GM23338 (cell line): ENCODE measurements around the gene HMG20B. TPM values are rescaled to one million over a fixed set of nuclear protein-coding genes. Genes with fewer than 3 reads are reported as not detected.
A peak's percentile ranks its signal among the peaks of the same experiment; 100 is the strongest.

Experiments
- ATAC-seq: fragments of 200-7000 bp; cut with Tn5 transposase; 3 replicates; pipeline ENCODE4 v1.9.1; 2020
- DNase-seq: peaks from one replicate; pipeline ENCODE4 v3.0.0-alpha.2; 2015; ENCODE audit warnings: low spot score
- H2AFZ ChIP-seq: fragments of 200-600 bp; sonication (generic); 2 replicates; pipeline ENCODE4 v1.8.0; 2016; ENCODE audit warnings: antibody characterized with exemption, mild to moderate bottlenecking, moderate library complexity
- H3F3A ChIP-seq: fragments of 200-600 bp; sonication (generic); replicated peaks from 2 replicates; pipeline ENCODE4 v1.8.0; 2017; ENCODE audit warnings: antibody characterized with exemption, mixed run types, low read depth
- H3K27ac ChIP-seq: fragments of 200-600 bp; sonication (generic); 2 replicates; pipeline ENCODE4 v1.6.1; 2016; ENCODE audit warnings: low read depth
- H3K27me3 ChIP-seq: fragments of 200-600 bp; sonication (generic); 2 replicates; pipeline ENCODE4 v1.8.0; 2016; ENCODE audit warnings: mild to moderate bottlenecking, mixed run types, moderate library complexity; ENCODE audit not compliant: insufficient read depth
- H3K36me3 ChIP-seq: fragments of 200-600 bp; sonication (generic); 2 replicates; pipeline ENCODE4 v1.8.0; 2016; ENCODE audit warnings: mild to moderate bottlenecking; ENCODE audit not compliant: insufficient read depth
- H3K4me1 ChIP-seq: fragments of 200-600 bp; sonication (generic); 2 replicates; pipeline ENCODE4 v1.8.0; 2016; ENCODE audit warnings: mild to moderate bottlenecking, moderate library complexity; ENCODE audit not compliant: insufficient read depth
- H3K4me2 ChIP-seq: fragments of 200-600 bp; sonication (generic); 2 replicates; pipeline ENCODE4 v1.7.1; 2017; ENCODE audit warnings: mixed run types
- H3K4me3 ChIP-seq: fragments of 200-600 bp; sonication (generic); 2 replicates; pipeline ENCODE4 v1.6.1; 2016; ENCODE audit warnings: mixed run types
- H3K79me2 ChIP-seq: fragments of 200-600 bp; sonication (generic); replicated peaks from 2 replicates; pipeline ENCODE4 v1.8.0; 2017; ENCODE audit warnings: mild to moderate bottlenecking; ENCODE audit not compliant: insufficient read depth
- H3K9me2 ChIP-seq: fragments of 200-600 bp; sonication (generic); 2 replicates; pipeline ENCODE4 v1.8.0; 2017; ENCODE audit not compliant: insufficient read depth
- H4K20me1 ChIP-seq: fragments of 200-600 bp; sonication (generic); replicated peaks from 2 replicates; pipeline ENCODE4 v1.8.0; 2017; ENCODE audit warnings: mild to moderate bottlenecking; ENCODE audit not compliant: insufficient read depth
- H3K27ac Mint-ChIP-seq: 2 replicates; pipeline ENCODE4 v1.8.0; 2020; ENCODE audit warnings: inconsistent platforms, mild to moderate bottlenecking, moderate library complexity, mixed read lengths
- H3K27me3 Mint-ChIP-seq: 3 replicates; pipeline ENCODE4 v1.8.0; 2022; ENCODE audit warnings: low read depth, mild to moderate bottlenecking, moderate library complexity, mixed read lengths, inconsistent platforms; ENCODE audit not compliant: insufficient read depth, poor library complexity
- H3K36me3 Mint-ChIP-seq: 3 replicates; pipeline ENCODE4 v1.8.0; 2021; ENCODE audit warnings: low read depth, mild to moderate bottlenecking, inconsistent platforms, moderate library complexity, mixed read lengths
- H3K4me1 Mint-ChIP-seq: 3 replicates; pipeline ENCODE4 v1.8.0; 2020; ENCODE audit warnings: mild to moderate bottlenecking, inconsistent platforms, mixed read lengths
- H3K4me3 Mint-ChIP-seq: 3 replicates; pipeline ENCODE4 v1.8.0; 2021; ENCODE audit warnings: moderate library complexity, mild to moderate bottlenecking, inconsistent platforms, mixed read lengths
- H3K9me3 Mint-ChIP-seq: 3 replicates; pipeline ENCODE4 v1.8.0; 2020; ENCODE audit warnings: moderate library complexity, mild to moderate bottlenecking, inconsistent platforms, mixed read lengths
- CREB1 ChIP-seq: fragments of 250-450 bp; sonication (Bioruptor Pico); IDR thresholded peaks from 2 replicates; pipeline ENCODE4 v1.5.0; 2020; ENCODE audit warnings: low read depth, mild to moderate bottlenecking, moderate library complexity
- EZH2phosphoT487 ChIP-seq: fragments of 200-600 bp; sonication (generic); IDR thresholded peaks from one replicate; pipeline ENCODE4 v1.8.1; 2018; ENCODE audit warnings: antibody characterized with exemption; ENCODE audit not compliant: unreplicated experiment
- JUNB ChIP-seq: IDR thresholded peaks from one replicate; pipeline ENCODE4 v1.6.1; 2016; ENCODE audit warnings: antibody characterized with exemption; ENCODE audit not compliant: unreplicated experiment
- POLR2AphosphoS5 ChIP-seq: IDR thresholded peaks from 2 replicates; pipeline ENCODE4 v1.6.1; 2016; ENCODE audit warnings: antibody characterized with exemption, low read depth
- STAT1 ChIP-seq: IDR thresholded peaks from one replicate; pipeline ENCODE4 v1.6.1; 2016; ENCODE audit warnings: antibody characterized with exemption; ENCODE audit not compliant: unreplicated experiment
- ZNF114 ChIP-seq: fragments of 250-450 bp; sonication (Bioruptor Pico); IDR thresholded peaks from 2 replicates; pipeline ENCODE4 v1.5.0; 2020; ENCODE audit warnings: mild to moderate bottlenecking, moderate library complexity
- ZNF331 ChIP-seq: fragments of 250-450 bp; sonication (Bioruptor Pico); IDR thresholded peaks from 2 replicates; pipeline ENCODE4 v1.5.0; 2020; ENCODE audit warnings: low read depth, mild to moderate bottlenecking, moderate library complexity
- polyA plus RNA-seq: library from polyadenylated mRNA; unstranded; fragments of >200 nt; fragmentation: Nextera tagmentation; extraction: Ambion mirVana; gene quantifications from 2 replicates; pipeline ENCODE4 v1.2.1, GENCODE V29; 2016
- total RNA-seq: library from RNA; depleted of rRNA; stranded (reverse); fragments of >200 nt; shearing (Covaris generic); gene quantifications from 2 replicates; pipeline ENCODE4 v1.2.3, GENCODE V29; 2014
- TF ChIP-seq, protein P1 (sequence below): fragments of 250-450 bp; sonication (Bioruptor Pico); IDR thresholded peaks from 2 replicates; pipeline ENCODE4 v1.5.0; 2020; ENCODE audit warnings: mild to moderate bottlenecking, moderate library complexity

HMG20B gene
- total and polyA plus RNA-seq, 2 experiments from 2014 or later, result 74.1 to 130 TPM

- Mint-ChIP-seq H3K9me3 (no peaks in the 10 kb centered on the region; the same call in 2 of the 3 replicates), H3K4me1 (peaks cover 12% of the 10 kb centered on the region), H3K27ac (0 out of 2 replicates have a peak overlapping the region, but pooled peaks have one; percentile 48), H3K36me3 (peaks cover 12% of the 10 kb centered on the region), H3K27me3 (peaks cover 9% of the 10 kb centered on the region), H3K4me3 (no peak overlapping the region)
- H3K4me3 ChIP-seq, result no peak overlapping the region
- H3K79me2 ChIP-seq, result peaks cover 10% of the 10 kb centered on the region; the same call in 1 of the 2 replicates
- DNase-seq (no peak), ATAC-seq (no peak)
- TF ChIP-seq CREB1 (CRISPR knock-in tag), result no peak
- no peaks in the 10 kb centered on the region for H3K27me3 ChIP-seq
- H3K9me2 ChIP-seq, result no peaks in the 10 kb centered on the region
- H2AFZ ChIP-seq, result no peak overlapping the region
- no peak overlapping the region for H3K4me2 ChIP-seq
- H4K20me1 ChIP-seq, result no peaks in the 10 kb centered on the region; the same call in 1 of the 2 replicates
- H3K27ac ChIP-seq, result no peak overlapping the region
- peaks cover 2% of the 10 kb centered on the region; the same call in 1 of the 2 replicates for H3K4me1 ChIP-seq
- H3F3A ChIP-seq, result no peaks in the 10 kb centered on the region
- no peaks in the 10 kb centered on the region for H3K36me3 ChIP-seq
Observed at GRCh38 chr19:3524078-3524842, 48.5 kb upstream of the HMG20B start.

DNA sequence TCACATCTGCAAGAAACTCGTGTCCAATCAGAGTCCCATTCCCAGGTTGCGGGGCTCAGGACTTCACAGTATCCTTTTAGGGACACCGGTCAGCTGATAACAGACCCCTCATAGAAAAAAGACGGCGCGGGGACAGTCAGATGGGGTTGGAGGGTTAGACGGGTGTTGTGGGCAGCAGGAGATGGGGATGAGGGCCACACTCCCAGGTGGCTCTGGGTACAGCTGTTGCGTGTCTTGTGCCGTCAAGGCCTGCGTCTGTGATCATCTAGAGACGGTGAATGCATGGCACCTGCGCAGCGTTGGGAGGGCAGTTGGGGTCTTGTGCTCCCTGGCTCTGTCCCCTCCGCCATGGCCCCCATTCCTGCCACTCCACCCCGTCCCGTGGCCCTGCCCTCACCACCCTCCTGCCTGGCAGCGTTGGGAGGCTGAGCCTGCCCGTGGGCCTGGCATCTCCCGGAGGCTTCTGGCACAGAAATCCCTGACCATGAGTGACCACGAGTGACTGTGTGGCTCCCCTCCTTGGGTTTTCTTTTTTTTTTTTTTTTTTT is 47.8 kb upstream of the HMG20B start:
- H3K36me3 Mint-ChIP-seq, result peaks cover 12% of the 10 kb centered on the region
- Histone ChIP-seq H2AFZ (no peak overlapping the region), H3K9me2 (no peaks in the 10 kb centered on the region), H3K27ac (no peak overlapping the region), H3K4me1 (no peaks in the 10 kb centered on the region; the same call in 1 of the 2 replicates), H3K27me3 (no peaks in the 10 kb centered on the region), H3K36me3 (no peaks in the 10 kb centered on the region), H4K20me1 (no peaks in the 10 kb centered on the region; the same call in 1 of the 2 replicates), H3K79me2 (peaks cover 10% of the 10 kb centered on the region; the same call in 1 of the 2 replicates), H3K4me3 (no peak overlapping the region), H3F3A (no peaks in the 10 kb centered on the region), H3K4me2 (no peak overlapping the region)
- ATAC-seq (no peak), DNase-seq (no peak)
- no peak overlapping the region for H3K27ac Mint-ChIP-seq
- peaks cover 9% of the 10 kb centered on the region for H3K27me3 Mint-ChIP-seq
- no peaks in the 10 kb centered on the region; the same call in 2 of the 3 replicates for H3K9me3 Mint-ChIP-seq
- TF ChIP-seq JUNB (no peak), ZNF114 (CRISPR knock-in tag) (no peak), ZNF331 (CRISPR knock-in tag) (no peak), POLR2AphosphoS5 (no peak), CREB1 (CRISPR knock-in tag) (no peak), STAT1 (no peak), EZH2phosphoT487 (no peak)
- TF ChIP-seq, protein P1, sequence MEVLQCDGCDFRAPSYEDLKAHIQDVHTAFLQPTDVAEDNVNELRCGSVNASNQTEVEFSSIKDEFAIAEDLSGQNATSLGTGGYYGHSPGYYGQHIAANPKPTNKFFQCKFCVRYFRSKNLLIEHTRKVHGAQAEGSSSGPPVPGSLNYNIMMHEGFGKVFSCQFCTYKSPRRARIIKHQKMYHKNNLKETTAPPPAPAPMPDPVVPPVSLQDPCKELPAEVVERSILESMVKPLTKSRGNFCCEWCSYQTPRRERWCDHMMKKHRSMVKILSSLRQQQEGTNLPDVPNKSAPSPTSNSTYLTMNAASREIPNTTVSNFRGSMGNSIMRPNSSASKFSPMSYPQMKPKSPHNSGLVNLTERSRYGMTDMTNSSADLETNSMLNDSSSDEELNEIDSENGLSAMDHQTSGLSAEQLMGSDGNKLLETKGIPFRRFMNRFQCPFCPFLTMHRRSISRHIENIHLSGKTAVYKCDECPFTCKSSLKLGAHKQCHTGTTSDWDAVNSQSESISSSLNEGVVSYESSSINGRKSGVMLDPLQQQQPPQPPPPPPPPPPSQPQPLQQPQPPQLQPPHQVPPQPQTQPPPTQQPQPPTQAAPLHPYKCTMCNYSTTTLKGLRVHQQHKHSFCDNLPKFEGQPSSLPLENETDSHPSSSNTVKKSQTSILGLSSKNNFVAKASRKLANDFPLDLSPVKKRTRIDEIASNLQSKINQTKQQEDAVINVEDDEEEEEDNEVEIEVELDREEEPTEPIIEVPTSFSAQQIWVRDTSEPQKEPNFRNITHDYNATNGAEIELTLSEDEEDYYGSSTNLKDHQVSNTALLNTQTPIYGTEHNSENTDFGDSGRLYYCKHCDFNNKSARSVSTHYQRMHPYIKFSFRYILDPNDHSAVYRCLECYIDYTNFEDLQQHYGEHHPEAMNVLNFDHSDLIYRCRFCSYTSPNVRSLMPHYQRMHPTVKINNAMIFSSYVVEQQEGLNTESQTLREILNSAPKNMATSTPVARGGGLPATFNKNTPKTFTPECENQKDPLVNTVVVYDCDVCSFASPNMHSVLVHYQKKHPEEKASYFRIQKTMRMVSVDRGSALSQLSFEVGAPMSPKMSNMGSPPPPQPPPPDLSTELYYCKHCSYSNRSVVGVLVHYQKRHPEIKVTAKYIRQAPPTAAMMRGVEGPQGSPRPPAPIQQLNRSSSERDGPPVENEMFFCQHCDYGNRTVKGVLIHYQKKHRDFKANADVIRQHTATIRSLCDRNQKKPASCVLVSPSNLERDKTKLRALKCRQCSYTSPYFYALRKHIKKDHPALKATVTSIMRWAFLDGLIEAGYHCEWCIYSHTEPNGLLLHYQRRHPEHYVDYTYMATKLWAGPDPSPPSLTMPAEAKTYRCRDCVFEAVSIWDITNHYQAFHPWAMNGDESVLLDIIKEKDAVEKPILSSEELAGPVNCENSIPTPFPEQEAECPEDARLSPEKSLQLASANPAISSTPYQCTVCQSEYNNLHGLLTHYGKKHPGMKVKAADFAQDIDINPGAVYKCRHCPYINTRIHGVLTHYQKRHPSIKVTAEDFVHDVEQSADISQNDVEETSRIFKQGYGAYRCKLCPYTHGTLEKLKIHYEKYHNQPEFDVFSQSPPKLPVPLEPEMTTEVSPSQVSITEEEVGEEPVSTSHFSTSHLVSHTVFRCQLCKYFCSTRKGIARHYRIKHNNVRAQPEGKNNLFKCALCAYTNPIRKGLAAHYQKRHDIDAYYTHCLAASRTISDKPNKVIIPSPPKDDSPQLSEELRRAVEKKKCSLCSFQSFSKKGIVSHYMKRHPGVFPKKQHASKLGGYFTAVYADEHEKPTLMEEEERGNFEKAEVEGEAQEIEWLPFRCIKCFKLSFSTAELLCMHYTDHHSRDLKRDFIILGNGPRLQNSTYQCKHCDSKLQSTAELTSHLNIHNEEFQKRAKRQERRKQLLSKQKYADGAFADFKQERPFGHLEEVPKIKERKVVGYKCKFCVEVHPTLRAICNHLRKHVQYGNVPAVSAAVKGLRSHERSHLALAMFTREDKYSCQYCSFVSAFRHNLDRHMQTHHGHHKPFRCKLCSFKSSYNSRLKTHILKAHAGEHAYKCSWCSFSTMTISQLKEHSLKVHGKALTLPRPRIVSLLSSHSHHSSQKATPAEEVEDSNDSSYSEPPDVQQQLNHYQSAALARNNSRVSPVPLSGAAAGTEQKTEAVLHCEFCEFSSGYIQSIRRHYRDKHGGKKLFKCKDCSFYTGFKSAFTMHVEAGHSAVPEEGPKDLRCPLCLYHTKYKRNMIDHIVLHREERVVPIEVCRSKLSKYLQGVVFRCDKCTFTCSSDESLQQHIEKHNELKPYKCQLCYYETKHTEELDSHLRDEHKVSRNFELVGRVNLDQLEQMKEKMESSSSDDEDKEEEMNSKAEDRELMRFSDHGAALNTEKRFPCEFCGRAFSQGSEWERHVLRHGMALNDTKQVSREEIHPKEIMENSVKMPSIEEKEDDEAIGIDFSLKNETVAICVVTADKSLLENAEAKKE (CRISPR knock-in tag), result no peak
- H3K4me3 Mint-ChIP-seq, result no peak overlapping the region
- H3K4me1 Mint-ChIP-seq, result peaks cover 5% of the 10 kb centered on the region
